Measurements from ENCODE around the gene ATF6. TPM values are rescaled to one million over a fixed set of nuclear protein-coding genes. Genes with fewer than 3 reads are reported as not detected.
A peak's percentile ranks its signal among the peaks of the same experiment; 100 is the strongest.

The ATF6 gene
- total RNA-seq, 3 donors from 2014 or later, result 20.0 to 26.2 (median 24.8) TPM

- Mint-ChIP-seq H3K9me3 (no peaks in the 10 kb centered on the region), H3K36me3 (ENCODE audit: insufficient read depth) (peaks cover 18% of the 10 kb centered on the region), H3K27me3 (ENCODE audit: low read depth) (no peaks in the 10 kb centered on the region), H3K4me3 (no peak overlapping the region), H3K4me1 (ENCODE audit: low read depth) (peaks cover 27% of the 10 kb centered on the region)
- no peak for ATAC-seq
- DNase-seq, result no peak
Measured at GRCh38 chr1:161966067-161966466, 199.9 kb downstream of the ATF6 start.

- no peak overlapping the region for H3K4me3 Mint-ChIP-seq
- no peaks in the 10 kb centered on the region for H3K9me3 Mint-ChIP-seq
- DNase-seq, result no peak
- H3K27me3 Mint-ChIP-seq (ENCODE audit: low read depth), result no peaks in the 10 kb centered on the region
- peaks cover 15% of the 10 kb centered on the region for H3K36me3 Mint-ChIP-seq (ENCODE audit: insufficient read depth)
- ATAC-seq, result no peak
- peaks cover 3% of the 10 kb centered on the region for H3K4me1 Mint-ChIP-seq (ENCODE audit: low read depth)
Measured at GRCh38 chr1:161970036-161970435, 203.9 kb downstream of the ATF6 start.

- H3K36me3 Mint-ChIP-seq (ENCODE audit: insufficient read depth), result peaks cover 14% of the 10 kb centered on the region
- no peaks in the 10 kb centered on the region for H3K9me3 Mint-ChIP-seq
- H3K4me3 Mint-ChIP-seq, result no peak overlapping the region
- DNase-seq, result no peak
- peak in 1 of 2 donors; percentile 27 for ATAC-seq
- H3K27me3 Mint-ChIP-seq (ENCODE audit: low read depth), result no peaks in the 10 kb centered on the region
- H3K4me1 Mint-ChIP-seq (ENCODE audit: low read depth), result peaks cover 3% of the 10 kb centered on the region
Measured at GRCh38 chr1:161970633-161971032, 204.5 kb downstream of the ATF6 start.

GRCh38 chr1:161972828-161973227, 206.7 kb downstream of the ATF6 start:
- no peak for ATAC-seq

GRCh38 chr1:161973924-161974845, 208.1 kb downstream of the ATF6 start:
- H3K27me3 Mint-ChIP-seq (ENCODE audit: low read depth), result no peaks in the 10 kb centered on the region
- DNase-seq, result no peak
- no peaks in the 10 kb centered on the region for H3K9me3 Mint-ChIP-seq
- H3K4me1 Mint-ChIP-seq (ENCODE audit: low read depth), result peaks cover 1% of the 10 kb centered on the region
- no peak overlapping the region for H3K4me3 Mint-ChIP-seq
- no peaks in the 10 kb centered on the region for H3K36me3 Mint-ChIP-seq (ENCODE audit: insufficient read depth)
- ATAC-seq, result no peak

More at GRCh38 chr1:161972828-161973227, 206.7 kb downstream of the ATF6 start:
- no peak overlapping the region for H3K4me3 Mint-ChIP-seq
- no peak for DNase-seq
- peaks cover 2% of the 10 kb centered on the region for H3K36me3 Mint-ChIP-seq (ENCODE audit: insufficient read depth)
- no peaks in the 10 kb centered on the region for H3K9me3 Mint-ChIP-seq
- H3K4me1 Mint-ChIP-seq (ENCODE audit: low read depth), result peaks cover 1% of the 10 kb centered on the region
- H3K27me3 Mint-ChIP-seq (ENCODE audit: low read depth), result no peaks in the 10 kb centered on the region

GRCh38 chr1:161978011-161978790, 212.1 kb downstream of the ATF6 start:
- Mint-ChIP-seq H3K4me3 (no peak overlapping the region), H3K36me3 (ENCODE audit: insufficient read depth) (no peaks in the 10 kb centered on the region), H3K9me3 (no peaks in the 10 kb centered on the region), H3K4me1 (ENCODE audit: low read depth) (no peaks in the 10 kb centered on the region), H3K27me3 (ENCODE audit: low read depth) (no peaks in the 10 kb centered on the region)
- DNase-seq (no peak), ATAC-seq (no peak)

- Mint-ChIP-seq H3K4me3 (no peak overlapping the region), H3K4me1 (ENCODE audit: low read depth) (no peaks in the 10 kb centered on the region), H3K36me3 (ENCODE audit: insufficient read depth) (no peaks in the 10 kb centered on the region), H3K27me3 (ENCODE audit: low read depth) (no peaks in the 10 kb centered on the region), H3K9me3 (no peaks in the 10 kb centered on the region)
- no peak for ATAC-seq
- DNase-seq, result no peak
Measured at GRCh38 chr1:161981126-161981525, 215.0 kb downstream of the ATF6 start.

- H3K9me3 Mint-ChIP-seq, result no peaks in the 10 kb centered on the region
- no peaks in the 10 kb centered on the region for H3K36me3 Mint-ChIP-seq (ENCODE audit: insufficient read depth)
- no peak overlapping the region for H3K4me3 Mint-ChIP-seq
- DNase-seq (no peak), ATAC-seq (no peak)
- H3K4me1 Mint-ChIP-seq (ENCODE audit: low read depth), result no peaks in the 10 kb centered on the region
- no peaks in the 10 kb centered on the region for H3K27me3 Mint-ChIP-seq (ENCODE audit: low read depth)
Measured at GRCh38 chr1:161981735-161982506, 215.8 kb downstream of the ATF6 start.

- ATAC-seq, result no peak
Measured at GRCh38 chr1:161982507-161982895, 216.4 kb downstream of the ATF6 start.

GRCh38 chr1:161982917-161983316, 216.8 kb downstream of the ATF6 start:
- DNase-seq (no peak), ATAC-seq (no peak)
- no peaks in the 10 kb centered on the region for H3K4me1 Mint-ChIP-seq (ENCODE audit: low read depth)
- H3K36me3 Mint-ChIP-seq (ENCODE audit: insufficient read depth), result peaks cover 1% of the 10 kb centered on the region
- H3K27me3 Mint-ChIP-seq (ENCODE audit: low read depth), result no peaks in the 10 kb centered on the region
- peaks cover 7% of the 10 kb centered on the region for H3K9me3 Mint-ChIP-seq
- H3K4me3 Mint-ChIP-seq, result no peak overlapping the region

More at GRCh38 chr1:161982507-161982895, 216.4 kb downstream of the ATF6 start:
- no peaks in the 10 kb centered on the region for H3K4me1 Mint-ChIP-seq (ENCODE audit: low read depth)
- H3K9me3 Mint-ChIP-seq, result peaks cover 5% of the 10 kb centered on the region
- DNase-seq, result no peak
- H3K36me3 Mint-ChIP-seq (ENCODE audit: insufficient read depth), result peaks cover 1% of the 10 kb centered on the region
- H3K27me3 Mint-ChIP-seq (ENCODE audit: low read depth), result no peaks in the 10 kb centered on the region
- H3K4me3 Mint-ChIP-seq, result no peak overlapping the region

GRCh38 chr1:161983725-161984124, 217.6 kb downstream of the ATF6 start:
- Mint-ChIP-seq H3K27me3 (ENCODE audit: low read depth) (no peaks in the 10 kb centered on the region), H3K36me3 (ENCODE audit: insufficient read depth) (peaks cover 1% of the 10 kb centered on the region), H3K4me1 (ENCODE audit: low read depth) (no peaks in the 10 kb centered on the region), H3K4me3 (no peak overlapping the region), H3K9me3 (peaks cover 7% of the 10 kb centered on the region)
- ATAC-seq, result no peak
- no peak for DNase-seq

GRCh38 chr1:161985301-161985822, 219.2 kb downstream of the ATF6 start:
- Mint-ChIP-seq H3K9me3 (peaks cover 7% of the 10 kb centered on the region), H3K4me1 (ENCODE audit: low read depth) (no peaks in the 10 kb centered on the region), H3K36me3 (ENCODE audit: insufficient read depth) (peaks cover 1% of the 10 kb centered on the region), H3K27me3 (ENCODE audit: low read depth) (peaks cover 3% of the 10 kb centered on the region), H3K4me3 (no peak overlapping the region)
- DNase-seq (no peak), ATAC-seq (no peak)

GRCh38 chr1:161986328-161986727, 220.2 kb downstream of the ATF6 start:
- Mint-ChIP-seq H3K27me3 (ENCODE audit: low read depth) (peaks cover 6% of the 10 kb centered on the region), H3K4me1 (ENCODE audit: low read depth) (no peaks in the 10 kb centered on the region), H3K36me3 (ENCODE audit: insufficient read depth) (peaks cover 1% of the 10 kb centered on the region), H3K9me3 (peaks cover 7% of the 10 kb centered on the region), H3K4me3 (no peak overlapping the region)
- no peak for DNase-seq
- no peak for ATAC-seq

GRCh38 chr1:161987303-161987702, 221.2 kb downstream of the ATF6 start:
- no peak overlapping the region for H3K4me3 Mint-ChIP-seq
- peaks cover 6% of the 10 kb centered on the region for H3K27me3 Mint-ChIP-seq (ENCODE audit: low read depth)
- no peak for ATAC-seq
- peaks cover 7% of the 10 kb centered on the region for H3K9me3 Mint-ChIP-seq
- peaks cover 1% of the 10 kb centered on the region for H3K36me3 Mint-ChIP-seq (ENCODE audit: insufficient read depth)
- DNase-seq, result no peak
- H3K4me1 Mint-ChIP-seq (ENCODE audit: low read depth), result no peaks in the 10 kb centered on the region

All from activated T-cell treated with anti-CD3 and anti-CD28 coated beads, Interleukin-2, amount 50 U/mL, for 4 hours (primary cell).